IPS-18c (cell line): ENCODE measurements around the gene SULT1C3.

Experiments used
- H3K4me3 ChIP-seq: 2 replicates; pipeline ENCODE4 v1.7.0; 2013; ENCODE audit warnings: low read depth, mild to moderate bottlenecking, low read length, moderate library complexity; ENCODE audit not compliant: insufficient read depth
- H3K9me3 ChIP-seq: one replicate; pipeline ENCODE4 v1.6.1; 2013; ENCODE audit warnings: mild to moderate bottlenecking, low read length, moderate library complexity; ENCODE audit not compliant: control insufficient read depth, insufficient read depth

Gene SULT1C3

DNA sequence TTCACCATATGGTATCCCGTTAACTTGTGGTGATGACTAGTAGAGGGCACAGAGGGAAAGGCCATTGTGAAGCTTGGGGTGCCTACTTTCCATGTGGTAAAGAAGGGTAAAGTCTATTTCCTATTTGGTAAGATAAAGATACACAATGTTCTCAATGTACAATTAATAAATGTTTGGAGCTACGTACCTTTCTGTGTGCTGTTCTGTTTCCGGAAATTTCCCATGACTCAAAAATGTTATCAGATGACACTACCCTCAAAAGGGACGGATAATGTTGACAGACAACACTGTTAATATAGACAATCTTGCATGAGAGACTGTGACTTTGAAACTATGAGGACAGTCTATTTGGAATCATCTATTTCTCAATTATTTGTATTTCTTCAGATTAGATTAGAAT, 4.2 kb upstream of the SULT1C3 start:
- Histone ChIP-seq H3K4me3 (no peak overlapping the region), H3K9me3 (no peaks in the 10 kb centered on the region)

DNA sequence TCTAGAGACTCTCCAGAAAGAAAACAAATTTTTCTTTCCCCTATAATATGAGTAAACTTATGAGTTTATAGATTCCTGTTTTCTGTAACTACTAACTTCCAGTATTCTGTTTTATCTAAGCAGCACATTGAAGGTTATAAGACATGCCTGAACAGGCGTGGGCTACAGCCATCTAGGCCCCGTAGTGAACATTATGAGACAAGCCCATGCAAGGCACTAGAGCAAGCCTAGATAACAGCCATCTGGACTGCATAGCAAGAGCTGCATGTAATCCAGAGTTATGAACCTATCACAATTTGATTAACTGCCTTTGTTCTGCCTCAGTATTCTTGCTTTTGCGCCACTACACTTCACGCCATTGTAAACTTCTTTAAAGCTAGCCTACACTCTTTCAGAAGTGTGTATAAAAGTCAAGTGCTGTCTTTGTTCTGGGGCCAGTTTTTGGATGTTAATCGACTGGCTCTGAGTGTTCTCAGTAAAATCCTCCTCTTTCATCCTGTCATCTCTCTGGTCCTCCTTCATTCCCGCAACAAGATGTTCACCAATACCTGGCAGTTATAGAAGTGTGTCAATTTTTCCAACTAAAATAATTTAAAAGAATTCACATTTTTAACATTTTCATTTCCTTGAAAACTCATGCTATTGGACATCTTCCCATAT, 3.0 kb upstream of the SULT1C3 start:
- no peaks in the 10 kb centered on the region for H3K9me3 ChIP-seq
- no peak overlapping the region for H3K4me3 ChIP-seq

- H3K9me3 ChIP-seq: no peaks in the 10 kb centered on the region
- H3K4me3 ChIP-seq: no peak overlapping the region
Observed at GRCh38 chr2:108240966-108241365, 1.2 kb downstream of the SULT1C3 start.

GRCh38 chr2:108243566-108243965, 3.8 kb downstream of the SULT1C3 start:
- no peak overlapping the region for H3K4me3 ChIP-seq
- no peaks in the 10 kb centered on the region for H3K9me3 ChIP-seq

- Histone ChIP-seq H3K4me3 (no peak overlapping the region), H3K9me3 (no peaks in the 10 kb centered on the region)
Observed at GRCh38 chr2:108244667-108245414, 5.1 kb downstream of the SULT1C3 start.

DNA sequence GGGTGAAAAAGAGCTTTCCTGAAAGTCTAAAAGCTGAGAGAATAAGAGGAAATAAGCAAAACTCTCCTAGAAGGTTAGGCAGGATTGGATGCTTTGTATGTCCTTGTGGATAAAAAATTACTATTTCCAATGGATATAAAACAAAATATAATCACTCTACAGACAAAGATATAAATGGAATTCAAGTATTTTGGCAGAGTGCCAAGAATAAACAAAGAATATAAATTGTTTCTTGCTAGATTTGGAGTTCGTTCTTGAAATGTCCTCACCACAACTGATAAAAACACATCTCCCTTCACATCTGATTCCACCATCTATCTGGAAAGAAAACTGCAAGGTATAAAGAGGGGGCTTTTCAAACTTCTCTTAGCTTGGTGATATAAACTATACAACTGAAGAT, 13.3 kb downstream of the SULT1C3 start:
- Histone ChIP-seq H3K9me3 (no peaks in the 10 kb centered on the region), H3K4me3 (no peak overlapping the region)

GRCh38 chr2:108257757-108258331, 18.1 kb downstream of the SULT1C3 start:
- H3K4me3 ChIP-seq: no peak overlapping the region
- H3K9me3 ChIP-seq: no peaks in the 10 kb centered on the region

DNA sequence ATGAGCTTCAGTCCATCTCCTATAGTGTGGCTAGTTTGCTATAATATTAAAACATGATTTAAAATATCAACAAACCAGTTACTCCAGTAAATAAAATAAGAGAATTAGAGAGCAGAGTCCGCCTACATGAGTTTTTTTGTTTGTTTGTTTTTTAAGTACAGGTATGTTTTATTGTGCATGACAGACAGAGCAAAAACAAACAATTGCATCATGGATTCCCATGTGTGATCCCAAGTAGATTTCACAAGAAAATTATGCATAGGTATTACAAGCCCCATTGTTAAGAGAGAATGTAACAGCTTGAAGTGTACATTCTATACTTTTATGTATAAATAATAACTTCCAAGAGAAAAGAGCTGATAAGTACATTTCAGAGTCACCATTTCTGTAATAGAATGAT, 21.0 kb downstream of the SULT1C3 start:
- Histone ChIP-seq H3K4me3 (no peak overlapping the region), H3K9me3 (no peaks in the 10 kb centered on the region)

DNA sequence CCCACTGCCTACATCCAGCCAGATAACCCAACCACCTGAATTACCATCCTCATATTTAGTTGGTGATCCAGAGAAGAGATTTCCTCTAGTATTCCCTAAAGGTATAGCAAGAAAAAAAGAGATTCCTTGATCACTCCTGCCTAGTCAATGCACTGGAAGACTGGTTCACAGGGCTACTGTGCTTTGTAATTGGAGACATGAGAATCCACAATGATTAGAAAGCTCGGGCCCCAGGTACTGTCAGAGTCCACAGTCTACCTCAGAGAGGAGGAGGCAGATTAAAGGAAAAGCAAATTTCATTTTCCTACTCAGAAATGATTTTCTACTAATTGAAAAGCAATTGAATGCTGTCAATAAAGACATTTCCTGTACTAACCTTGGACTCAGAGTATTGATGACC, 22.3 kb downstream of the SULT1C3 start:
- H3K9me3 ChIP-seq: no peaks in the 10 kb centered on the region
- H3K4me3 ChIP-seq: no peak overlapping the region

- H3K9me3 ChIP-seq: no peaks in the 10 kb centered on the region
- no peak overlapping the region for H3K4me3 ChIP-seq
Observed at GRCh38 chr2:108263401-108263800, 23.6 kb downstream of the SULT1C3 start.

- no peak overlapping the region for H3K4me3 ChIP-seq
- no peaks in the 10 kb centered on the region for H3K9me3 ChIP-seq
Observed at GRCh38 chr2:108266218-108266617, 26.4 kb downstream of the SULT1C3 start.

GRCh38 chr2:108267101-108267500, 27.3 kb downstream of the SULT1C3 start:
- Histone ChIP-seq H3K4me3 (no peak overlapping the region), H3K9me3 (no peaks in the 10 kb centered on the region)

DNA sequence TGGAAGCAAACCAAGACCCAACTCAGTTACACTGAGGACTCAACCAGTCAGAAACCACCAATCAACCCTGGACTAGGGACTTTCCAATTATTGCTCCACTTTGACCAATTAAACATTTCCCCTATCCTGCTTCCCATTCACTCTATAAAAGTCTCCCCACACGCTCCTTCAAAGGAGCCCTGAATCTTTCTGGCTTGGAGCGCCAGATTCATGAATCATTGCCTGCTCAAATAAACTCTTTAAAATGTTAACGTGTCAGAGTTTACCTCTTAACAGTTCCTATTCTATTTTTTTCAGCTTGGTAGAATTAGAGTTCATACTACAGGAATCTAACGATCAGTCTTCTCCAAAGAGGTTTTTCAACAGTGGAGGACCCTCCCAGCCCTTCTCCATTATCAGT, 28.2 kb downstream of the SULT1C3 start:
- no peak overlapping the region for H3K4me3 ChIP-seq
- no peaks in the 10 kb centered on the region for H3K9me3 ChIP-seq

GRCh38 chr2:108270346-108270745, 30.6 kb downstream of the SULT1C3 start:
- no peaks in the 10 kb centered on the region for H3K9me3 ChIP-seq
- H3K4me3 ChIP-seq: no peak overlapping the region

DNA sequence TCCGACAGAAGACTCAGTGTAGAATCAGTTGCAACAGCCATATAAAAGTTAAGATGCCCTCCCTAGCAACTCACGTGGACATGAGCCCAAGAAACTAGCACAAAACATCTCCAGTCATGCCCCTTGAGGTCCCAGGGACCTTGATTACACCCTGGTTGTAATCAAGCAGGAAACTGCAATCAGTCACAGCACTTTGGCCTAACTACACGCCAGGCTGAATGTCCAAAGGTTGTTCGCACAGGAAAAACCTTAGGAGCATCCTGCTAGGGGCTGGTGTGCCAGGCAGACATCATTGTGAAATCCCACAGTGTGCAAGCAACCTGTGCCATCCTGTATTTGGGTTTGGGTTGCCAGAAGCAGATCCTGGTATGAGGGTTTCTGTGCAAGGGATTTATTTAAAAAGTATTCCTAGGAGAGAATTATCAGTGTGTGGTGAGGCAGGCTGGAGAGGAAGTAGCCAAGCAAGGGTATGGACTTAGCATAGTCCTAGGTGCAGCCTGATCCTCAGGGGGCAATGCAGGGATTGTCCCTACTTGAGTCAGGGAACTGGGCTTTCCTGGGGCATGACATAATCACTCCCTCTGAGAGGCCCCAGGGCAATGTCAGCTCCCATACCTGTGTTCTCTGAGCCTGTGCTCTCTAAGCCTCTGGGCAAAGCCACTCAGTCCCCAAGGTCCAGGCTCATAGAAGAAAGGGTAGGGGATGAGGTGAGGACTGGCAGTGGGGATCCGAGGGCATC, 31.2 kb downstream of the SULT1C3 start:
- no peaks in the 10 kb centered on the region for H3K9me3 ChIP-seq
- H3K4me3 ChIP-seq: no peak overlapping the region

GRCh38 chr2:108271691-108272253, 32.0 kb downstream of the SULT1C3 start:
- H3K9me3 ChIP-seq: no peaks in the 10 kb centered on the region
- no peak overlapping the region for H3K4me3 ChIP-seq

DNA sequence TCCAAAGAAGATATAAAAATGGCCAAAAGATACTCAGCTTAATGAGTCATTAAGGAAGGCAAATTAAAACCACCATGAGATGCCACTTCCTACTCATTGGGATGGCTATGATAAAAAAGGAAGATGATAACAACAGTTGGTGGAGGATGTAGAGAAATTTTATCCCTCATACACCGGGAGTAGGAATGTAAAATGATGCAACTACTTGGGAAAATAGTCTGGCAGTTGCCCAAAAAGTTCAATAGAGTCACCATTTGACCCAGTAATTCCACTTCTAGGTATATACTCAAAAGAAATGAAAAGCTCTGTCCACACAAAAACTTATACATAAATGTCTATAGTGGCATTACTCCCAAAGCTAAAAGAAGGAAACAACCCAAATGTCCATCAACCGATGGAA, 38.9 kb downstream of the SULT1C3 start:
- no peaks in the 10 kb centered on the region for H3K9me3 ChIP-seq

More for the DNA sequence above, 38.9 kb downstream of the SULT1C3 start:
- no peak overlapping the region for H3K4me3 ChIP-seq
